Esophagus muscularis mucosa (tissue), 4 donors: Measurements from ENCODE around the gene TSBP1.

Experiments
- CTCF ChIP-seq, 3 experiments: fragments of 200-600 bp in 2 of 3; fragments of 450-650 bp in 1 of 3; sonication (generic) in 2 of 3; IDR thresholded peaks; one replicate each; pipeline ENCODE4 v1.5.1; 2017 to 2019; ENCODE audit warnings: antibody characterized with exemption in 3 of 3, mild to moderate bottlenecking in 2 of 3, moderate library complexity in 1 of 3
- EP300 ChIP-seq: sonication (generic); formaldehyde crosslinking; IDR thresholded peaks from one replicate; pipeline ENCODE4 v1.6.1; 2017; ENCODE audit warnings: antibody characterized with exemption
- POLR2A ChIP-seq: fragments of 450-650 bp; IDR thresholded peaks from one replicate; pipeline ENCODE4 v1.6.1; 2017; ENCODE audit warnings: antibody characterized with exemption, moderate library complexity, mild to moderate bottlenecking, low read depth
- POLR2AphosphoS5 ChIP-seq, 2 donors: sonication (generic); formaldehyde crosslinking; IDR thresholded peaks; one replicate each; pipeline ENCODE4 v1.6.1; 2017; ENCODE audit warnings: antibody characterized with exemption in 2 of 2

GRCh38 chr6:32288426-32288825 lies 83.3 kb downstream of the TSBP1 start:
- TF ChIP-seq CTCF (IDR thresholded peaks at IDR 0.05) = no peak
- TF ChIP-seq POLR2A = no peak
- no peak for TF ChIP-seq POLR2AphosphoS5 (IDR thresholded peaks at IDR 0.05)
- no peak for TF ChIP-seq EP300
